GM12874 (cell line): ENCODE measurements around the gene TJP1.

Source experiments
- CTCF ChIP-seq: IDR thresholded peaks from 2 replicates; pipeline ENCODE4 v1.5.1; 2011; ENCODE audit warnings: low read depth, mild to moderate bottlenecking, control low read depth, low read length, moderate library complexity; ENCODE audit not compliant: insufficient read depth

The TJP1 gene

GRCh38 chr15:29852201-29852600 is 29.9 kb upstream of the TJP1 start:
- TF ChIP-seq CTCF: no peak

- TF ChIP-seq CTCF: no peak
Measured at GRCh38 chr15:29849716-29850115, 27.4 kb upstream of the TJP1 start.

GRCh38 chr15:29849218-29849617 is 26.9 kb upstream of the TJP1 start:
- TF ChIP-seq CTCF: no peak

GRCh38 chr15:29844290-29844903 is 22.1 kb upstream of the TJP1 start:
- TF ChIP-seq CTCF: no peak

GRCh38 chr15:29842290-29842689 is 20.0 kb upstream of the TJP1 start:
- no peak for TF ChIP-seq CTCF

- no peak for TF ChIP-seq CTCF
Measured at GRCh38 chr15:29840926-29841325, 18.7 kb upstream of the TJP1 start.

- no peak for TF ChIP-seq CTCF
Measured at GRCh38 chr15:29840054-29840453, 17.8 kb upstream of the TJP1 start.
